Endothelial cell of umbilical vein (primary cell): ENCODE data around the gene SIPA1L2. TPM values are rescaled to one million over a fixed set of nuclear protein-coding genes. Genes with fewer than 3 reads are reported as not detected.

ENCODE experiments used
- BruUV-seq: library from RNA; stranded (reverse); fragments of 400-500 nt; replicated peaks from 2 replicates; lab custom pipeline; 2021; lab: Mats Ljungman, UMichigan
- CTCF ChIA-PET: fragments of 300-600, 350-600 bp; sonication (Branson Sonifier 250); formaldehyde crosslinking; loops from one replicate; lab custom pipeline; 2021; ENCODE audit warnings: antibody characterized with exemption, inconsistent platforms; lab: Charles Lee
- POLR2A ChIA-PET: fragments of 300-600, 350-600 bp; sonication (Branson Sonifier 250); formaldehyde crosslinking; loops from one replicate; lab custom pipeline; 2021; ENCODE audit warnings: antibody characterized with exemption, inconsistent platforms; lab: Charles Lee
- DNase-seq: peaks from one replicate; pipeline ENCODE4 v3.0.0-alpha.2; 2011; ENCODE audit warnings: low read depth, low spot score
- FAIRE-seq: peaks from 2 replicates; lab custom pipeline; 2011; peaks lifted over from hg19 to GRCh38; lab: Jason Lieb, UNC
- H2AFZ ChIP-seq: 2 replicates; pipeline ENCODE4 v1.6.0; 2012; ENCODE audit warnings: low read depth, low read length, control low read depth, inconsistent platforms
- H3K27ac ChIP-seq: 2 replicates; pipeline ENCODE4 v1.5.1; 2011; ENCODE audit warnings: low read depth, mild to moderate bottlenecking, control low read depth, low read length, moderate library complexity; ENCODE audit not compliant: insufficient read depth
- H3K27me3 ChIP-seq, 2 experiments: 2 replicates each; pipeline versions ENCODE4 v1.6.0 to v1.6.1; 2011; ENCODE audit warnings: low read length in 2 of 2, mixed read lengths in 1 of 2; ENCODE audit not compliant: control insufficient read depth in 2 of 2, insufficient read depth in 2 of 2
- H3K36me3 ChIP-seq, 2 experiments: 2 replicates in 1 of 2; 3 replicates in 1 of 2; pipeline ENCODE4 v1.5.1; 2011; ENCODE audit warnings: low read length in 2 of 2, mild to moderate bottlenecking in 1 of 2, moderate library complexity in 1 of 2; ENCODE audit not compliant: control insufficient read depth in 2 of 2, insufficient read depth in 2 of 2; ENCODE audit errors: extremely low read depth in 1 of 2
- H3K4me1 ChIP-seq: 3 replicates; pipeline ENCODE4 v1.5.1; 2011; ENCODE audit warnings: mild to moderate bottlenecking, low read length; ENCODE audit not compliant: control insufficient read depth, insufficient read depth; ENCODE audit errors: extremely low read depth
- H3K4me2 ChIP-seq: 2 replicates; pipeline ENCODE4 v1.6.1; 2011; ENCODE audit warnings: low read length, control low read depth, mixed read lengths; ENCODE audit not compliant: insufficient read depth
- H3K4me3 ChIP-seq, 3 experiments: fragments of 200-600 bp in 1 of 3; sonication (generic), shearing (Covaris generic) in 1 of 3; replicated peaks in 1 of 3; 2 replicates each; pipeline ENCODE4 v1.5.1; 2011 to 2016; ENCODE audit warnings: control low read depth in 3 of 3, low read length in 3 of 3, mild to moderate bottlenecking in 2 of 3, inconsistent platforms in 1 of 3, low read depth in 1 of 3, moderate library complexity in 1 of 3; ENCODE audit not compliant: insufficient read depth in 1 of 3
- H3K79me2 ChIP-seq: 2 replicates; pipeline ENCODE4 v1.6.0; 2012; ENCODE audit warnings: low read length, inconsistent platforms; ENCODE audit not compliant: control insufficient read depth, insufficient read depth
- H3K9ac ChIP-seq: replicated peaks from 2 replicates; pipeline ENCODE3; 2011; ENCODE audit warnings: low read length, control low read depth; ENCODE audit not compliant: insufficient read depth; ENCODE audit errors: extremely low read depth
- H3K9me1 ChIP-seq: replicated peaks from 3 replicates; pipeline ENCODE4 v1.6.0; 2011; ENCODE audit warnings: mild to moderate bottlenecking, low read length; ENCODE audit not compliant: control insufficient read depth, insufficient read depth; ENCODE audit errors: extremely low read depth
- H3K9me3 ChIP-seq: replicated peaks from 2 replicates; pipeline ENCODE4 v1.5.1; 2012; ENCODE audit warnings: low read length, inconsistent platforms; ENCODE audit not compliant: control insufficient read depth, insufficient read depth
- H4K20me1 ChIP-seq: replicated peaks from 2 replicates; pipeline ENCODE3; 2011; ENCODE audit warnings: mild to moderate bottlenecking, low read length; ENCODE audit not compliant: control insufficient read depth, insufficient read depth; ENCODE audit errors: extremely low read depth
- CTCF ChIP-seq, 2 donors: IDR thresholded peaks; 1 replicate in 1 of 2; 2 replicates in 1 of 2; pipeline ENCODE4 v1.5.1; 2011; ENCODE audit warnings: low read length in 2 of 2, mild to moderate bottlenecking in 2 of 2, moderate library complexity in 2 of 2, control low read depth in 1 of 2, inconsistent platforms in 1 of 2, low read depth in 1 of 2; ENCODE audit not compliant: insufficient read depth in 1 of 2; ENCODE audit errors: extremely low read depth in 1 of 2
- EZH2 ChIP-seq: IDR thresholded peaks from 2 replicates; pipeline ENCODE4 v1.6.1; 2012; ENCODE audit warnings: borderline replicate concordance, low read depth, mild to moderate bottlenecking, moderate library complexity, low read length, inconsistent platforms; ENCODE audit not compliant: severe bottlenecking
- FOS ChIP-seq: IDR thresholded peaks from 2 replicates; pipeline ENCODE4 v1.6.1; 2011; ENCODE audit warnings: mild to moderate bottlenecking, low read length, moderate library complexity, borderline replicate concordance; ENCODE audit not compliant: insufficient read depth
- GATA2 ChIP-seq: IDR thresholded peaks from 2 replicates; pipeline ENCODE4 v1.7.0; 2011; ENCODE audit warnings: low read depth, mild to moderate bottlenecking, moderate library complexity, mixed read lengths, low read length; ENCODE audit not compliant: insufficient read length, insufficient read depth
- JUN ChIP-seq: IDR thresholded peaks from 2 replicates; pipeline ENCODE4 v1.6.1; 2011; ENCODE audit warnings: borderline replicate concordance, low read depth; ENCODE audit not compliant: insufficient read length, insufficient read depth
- MAX ChIP-seq: IDR thresholded peaks from 2 replicates; pipeline ENCODE4 v1.6.1; 2011; ENCODE audit not compliant: insufficient read depth, insufficient read length
- MYC ChIP-seq: IDR thresholded peaks from one replicate; pipeline ENCODE4 v1.6.1; 2011; ENCODE audit warnings: mild to moderate bottlenecking, low read depth, low read length
- POLR2A ChIP-seq: IDR thresholded peaks from 2 replicates; pipeline ENCODE4 v1.6.1; 2012; ENCODE audit warnings: low read depth, mild to moderate bottlenecking, control low read depth, low read length
- POLR2AphosphoS5 ChIP-seq: IDR thresholded peaks from 2 replicates; pipeline ENCODE4 v1.6.1; 2012; ENCODE audit warnings: low read depth, mild to moderate bottlenecking, control low read depth, low read length, moderate library complexity; ENCODE audit not compliant: insufficient read depth
- dilution Hi-C: fragments of 300-500 bp; cut with MboI; formaldehyde crosslinking; loops from one replicate; pipeline ENCODE4 v1.15.0; 2019; ENCODE audit warnings: low sequenced_read_pairs; ENCODE audit not compliant: extremely low pct_ligation_motif_present
- intact Hi-C: fragments of 100-400 bp; cut with micrococcal nuclease; formaldehyde crosslinking; loops from one replicate; pipeline ENCODE4 v1.10.0; 2022
- polyA plus RNA-seq, 4 experiments: library from polyadenylated mRNA; depleted of rRNA in 3 of 4; stranded (reverse) in 3 of 4; unstranded in 1 of 4; fragments of >200 nt; gene quantifications; 2 replicates each; pipeline versions ENCODE4 v1.2.1 to v1.2.3, GENCODE V29; 2011 to 2012; ENCODE audit warnings: missing spikeins in 1 of 4
- total RNA-seq: library from RNA; stranded (reverse); gene quantifications from 2 replicates; pipeline ENCODE4 v1.2.3, GENCODE V29; 2021

Gene SIPA1L2
- total and polyA plus RNA-seq, 2 donors (not counting 3 experiments of a cell fraction or from before 2014, with no cell fraction given) = 3.6 to 12.8 TPM

- intact Hi-C loops = no loop called here
- POLR2A ChIA-PET = no interaction called here
- no peaks in the 10 kb centered on the region for H3K9me1 ChIP-seq
- H3K4me3 ChIP-seq = no peak overlapping the region
- no peaks in the 10 kb centered on the region for H4K20me1 ChIP-seq
- DNase-seq (no peak), FAIRE-seq (no peak)
- no peak overlapping the region for H2AFZ ChIP-seq
- BruUV-seq = no TSS peak
- no peaks in the 10 kb centered on the region for H3K27me3 ChIP-seq
- TF ChIP-seq CTCF (IDR thresholded peaks at IDR 0.05; ENCODE audit: extremely low read depth in 1 of 2, insufficient read depth in 1 of 2, low read depth in 1 of 2, low read length in 2 of 2) = no peak
- no peak for TF ChIP-seq POLR2A
- no peak for TF ChIP-seq GATA2
- TF ChIP-seq FOS = no peak
- TF ChIP-seq JUN = no peak
- no peak for TF ChIP-seq EZH2
- no peak for TF ChIP-seq MAX
- no peak for TF ChIP-seq POLR2AphosphoS5
- TF ChIP-seq MYC = no peak
- no peak overlapping the region for H3K9ac ChIP-seq
- no peak overlapping the region for H3K4me2 ChIP-seq
- H3K9me3 ChIP-seq = no peaks in the 10 kb centered on the region
- dilution Hi-C loops = no loop called here
- H3K27ac ChIP-seq = no peak overlapping the region
- H3K79me2 ChIP-seq = no peaks in the 10 kb centered on the region
- CTCF ChIA-PET = no interaction called here
- H3K4me1 ChIP-seq = peaks cover 2% of the 10 kb centered on the region
- no peaks in the 10 kb centered on the region for H3K36me3 ChIP-seq
These were observed 29.3 kb downstream of the SIPA1L2 start for GRCh38 chr1:232600424-232601258.
